Superior temporal gyrus (tissue), 1 donor: ENCODE results near the gene GFOD2.
"Not testable (repeated sequence)": the region's sequence is repeated elsewhere in the genome, so short reads cannot be mapped to it uniquely, and the experiment has no call there.

Source experiments
- DNase-seq: peaks from one replicate; pipeline ENCODE4 v3.0.0-alpha.2; 2016; ENCODE audit errors: extremely low spot score

The GFOD2 gene

GRCh38 chr16:67704110-67704509 lies 15.0 kb downstream of the GFOD2 start:
- DNase-seq = no peak

GRCh38 chr16:67703626-67704025 lies 15.5 kb downstream of the GFOD2 start:
- DNase-seq = no peak

- DNase-seq = no peak
Observed at GRCh38 chr16:67702130-67702529, 17.0 kb downstream of the GFOD2 start.

- DNase-seq = no peak
Observed at GRCh38 chr16:67701420-67701819, 17.7 kb downstream of the GFOD2 start.

- no peak for DNase-seq
Observed at GRCh38 chr16:67699265-67699664, 19.9 kb downstream of the GFOD2 start.

- no peak for DNase-seq
Observed at GRCh38 chr16:67697422-67698185, 21.5 kb downstream of the GFOD2 start.

- DNase-seq = no peak
Observed at GRCh38 chr16:67694611-67695010, 24.5 kb downstream of the GFOD2 start.

- not testable (repeated sequence) for DNase-seq
Observed at GRCh38 chr16:67693517-67694285, 25.4 kb downstream of the GFOD2 start.

GRCh38 chr16:67685388-67686112 lies 33.6 kb downstream of the GFOD2 start:
- no peak for DNase-seq

- DNase-seq = no peak
Observed at GRCh38 chr16:67683767-67684166, 35.3 kb downstream of the GFOD2 start.

GRCh38 chr16:67679935-67680897 lies 38.9 kb downstream of the GFOD2 start:
- DNase-seq = no peak

GRCh38 chr16:67678354-67679023 lies 40.6 kb downstream of the GFOD2 start:
- DNase-seq = no peak

GRCh38 chr16:67677712-67678111 lies 41.4 kb downstream of the GFOD2 start:
- DNase-seq = no peak

- DNase-seq = no peak
Observed at GRCh38 chr16:67676939-67677338, 42.2 kb downstream of the GFOD2 start.

GRCh38 chr16:67676516-67676915 lies 42.6 kb downstream of the GFOD2 start:
- no peak for DNase-seq

- DNase-seq = no peak
Observed at GRCh38 chr16:67675999-67676398, 43.1 kb downstream of the GFOD2 start.

GRCh38 chr16:67675579-67675935 lies 43.6 kb downstream of the GFOD2 start:
- DNase-seq = no peak

GRCh38 chr16:67674851-67675578 lies 44.1 kb downstream of the GFOD2 start:
- DNase-seq = no peak

- DNase-seq = no peak
Observed at GRCh38 chr16:67673712-67674580, 45.2 kb downstream of the GFOD2 start.
